HFF-Myc (cell line): ENCODE results near the gene COL6A5.
"Not testable (repeated sequence)": the region's sequence is repeated elsewhere in the genome, so short reads cannot be mapped to it uniquely, and the experiment has no call there.

Experiments used
- DNase-seq: peaks from one replicate; pipeline ENCODE4 v3.0.0-alpha.2; 2011; ENCODE audit warnings: low read depth; ENCODE audit errors: extremely low read depth
- H3K4me3 ChIP-seq: replicated peaks from 2 replicates; pipeline ENCODE4 v1.5.1; 2011; ENCODE audit warnings: low read depth, mild to moderate bottlenecking, control low read depth, low read length
- CTCF ChIP-seq: IDR thresholded peaks from 2 replicates; pipeline ENCODE4 v1.5.1; 2012; ENCODE audit warnings: mild to moderate bottlenecking, low read depth, low read length, control low read depth; ENCODE audit errors: missing control alignments

COL6A5 gene

GRCh38 chr3:130433306-130433705 lies 87.8 kb downstream of the COL6A5 start:
- no peak for TF ChIP-seq CTCF
- DNase-seq: no peak
- no peak overlapping the region for H3K4me3 ChIP-seq

- TF ChIP-seq CTCF: no peak
- DNase-seq: no peak
- H3K4me3 ChIP-seq: no peak overlapping the region
Observed at GRCh38 chr3:130442284-130442683, 96.8 kb downstream of the COL6A5 start.

GRCh38 chr3:130446840-130447239 lies 101.4 kb downstream of the COL6A5 start:
- DNase-seq: not testable (repeated sequence)

GRCh38 chr3:130448155-130448554 lies 102.7 kb downstream of the COL6A5 start:
- DNase-seq: not testable (repeated sequence)

More at GRCh38 chr3:130446840-130447239, 101.4 kb downstream of the COL6A5 start:
- not testable (repeated sequence) for H3K4me3 ChIP-seq

GRCh38 chr3:130456540-130456939 lies 111.1 kb downstream of the COL6A5 start:
- no peak for DNase-seq
- H3K4me3 ChIP-seq: no peak overlapping the region
- no peak for TF ChIP-seq CTCF

More at GRCh38 chr3:130448155-130448554, 102.7 kb downstream of the COL6A5 start:
- H3K4me3 ChIP-seq: not testable (repeated sequence)

GRCh38 chr3:130457671-130458070 lies 112.2 kb downstream of the COL6A5 start:
- H3K4me3 ChIP-seq: no peak overlapping the region
- no peak for TF ChIP-seq CTCF
- no peak for DNase-seq

GRCh38 chr3:130459944-130460343 lies 114.5 kb downstream of the COL6A5 start:
- no peak for DNase-seq
- no peak overlapping the region for H3K4me3 ChIP-seq
- TF ChIP-seq CTCF: no peak

GRCh38 chr3:130462089-130462488 lies 116.6 kb downstream of the COL6A5 start:
- no peak overlapping the region for H3K4me3 ChIP-seq
- no peak for TF ChIP-seq CTCF
- DNase-seq: no peak
